HepG2 (cell line): ENCODE results near the gene RPUSD4. TPM values are rescaled to one million over a fixed set of nuclear protein-coding genes. Genes with fewer than 3 reads are reported as not detected.

Experiments
- AFF4 ChIP-seq: sonication (generic); formaldehyde crosslinking; IDR thresholded peaks from 2 replicates; pipeline ENCODE4 v1.4.0; 2020; ENCODE audit warnings: missing genetic modification reagents
- CEBPB ChIP-seq: IDR thresholded peaks from 2 replicates; pipeline ENCODE4 v1.6.1; 2011; ENCODE audit warnings: low read depth, low read length, improper control_type of control experiment, borderline replicate concordance
- FOXM1 ChIP-seq: sonication (generic); formaldehyde crosslinking; IDR thresholded peaks from 2 replicates; pipeline ENCODE4 v1.5.0; 2020; ENCODE audit warnings: missing genetic modification reagents
- FOXP1 ChIP-seq, 2 experiments: fragments of 450-650 bp in 1 of 2; IDR thresholded peaks; 2 replicates each; pipeline ENCODE4 v1.6.1; 2017 to 2018; ENCODE audit warnings: antibody characterized with exemption in 1 of 2
- GABPB1 ChIP-seq: IDR thresholded peaks from 2 replicates; pipeline ENCODE4 v1.6.1; 2016; ENCODE audit warnings: mild to moderate bottlenecking, missing genetic modification reagents, moderate library complexity, missing compliant biosample characterization
- KDM4B ChIP-seq: sonication (generic); formaldehyde crosslinking; IDR thresholded peaks from 2 replicates; pipeline ENCODE4 v1.4.0; 2020; ENCODE audit warnings: missing genetic modification reagents
- NKX3-1 ChIP-seq: sonication (generic); formaldehyde crosslinking; IDR thresholded peaks from 2 replicates; pipeline ENCODE4 v1.5.0; 2020; ENCODE audit warnings: missing genetic modification reagents
- NONO ChIP-seq, 2 experiments: fragments of 450-650 bp in 1 of 2; sonication (generic) in 1 of 2; formaldehyde crosslinking in 1 of 2; IDR thresholded peaks in 1 of 2; conservative IDR thresholded peaks in 1 of 2; 2 replicates each; pipeline versions ENCODE4 v1.6.1 to v1.8.0; 2017 to 2022; ENCODE audit warnings: mild to moderate bottlenecking in 1 of 2, missing genetic modification reagents in 1 of 2, moderate library complexity in 1 of 2
- SMC3 ChIP-seq: IDR thresholded peaks from 2 replicates; pipeline ENCODE4 v1.6.1; 2011; ENCODE audit warnings: low read length, improper control_type of control experiment
- SP140L ChIP-seq: sonication (generic); formaldehyde crosslinking; IDR thresholded peaks from 2 replicates; pipeline ENCODE4 v1.4.0; 2020; ENCODE audit warnings: missing genetic modification reagents, borderline replicate concordance
- TRIM24 ChIP-seq: sonication (generic); formaldehyde crosslinking; IDR thresholded peaks from 2 replicates; pipeline ENCODE4 v1.8.0; 2022; ENCODE audit warnings: mild to moderate bottlenecking, missing genetic modification reagents
- USF2 ChIP-seq, 2 experiments: sonication (generic) in 1 of 2; formaldehyde crosslinking in 1 of 2; IDR thresholded peaks; 2 replicates each; pipeline versions ENCODE4 v1.5.1 to v1.6.1; 2011 to 2020; ENCODE audit warnings: borderline replicate concordance in 1 of 2, low read depth in 1 of 2, low read length in 1 of 2, mild to moderate bottlenecking in 1 of 2, missing genetic modification reagents in 1 of 2, moderate library complexity in 1 of 2
- ZBTB34 ChIP-seq: sonication (generic); formaldehyde crosslinking; IDR thresholded peaks from 2 replicates; pipeline ENCODE4 v1.8.0; 2022; ENCODE audit warnings: mild to moderate bottlenecking, missing genetic modification reagents
- ZFAT ChIP-seq: sonication (generic); formaldehyde crosslinking; conservative IDR thresholded peaks from 2 replicates; pipeline ENCODE4 v1.8.1; 2023; ENCODE audit warnings: missing genetic modification reagents, inconsistent platforms
- ZFP36L2 ChIP-seq: sonication (generic); formaldehyde crosslinking; IDR thresholded peaks from 2 replicates; pipeline ENCODE4 v1.4.0; 2020; ENCODE audit warnings: missing genetic modification reagents
- ZMYM3 ChIP-seq: sonication (generic); formaldehyde crosslinking; IDR thresholded peaks from 2 replicates; pipeline ENCODE4 v1.5.1; 2020; ENCODE audit warnings: mild to moderate bottlenecking, missing genetic modification reagents
- ZNF136 ChIP-seq: sonication (generic); formaldehyde crosslinking; IDR thresholded peaks from 2 replicates; pipeline ENCODE4 v1.8.1; 2022; ENCODE audit warnings: low read depth, mild to moderate bottlenecking, moderate library complexity, missing genetic modification reagents
- ZNF20 ChIP-seq: sonication (generic); formaldehyde crosslinking; IDR thresholded peaks from 2 replicates; pipeline ENCODE4 v1.4.0; 2020; ENCODE audit warnings: mild to moderate bottlenecking, moderate library complexity, missing genetic modification reagents
- ZNF251 ChIP-seq: sonication (generic); formaldehyde crosslinking; IDR thresholded peaks from 2 replicates; pipeline ENCODE4 v1.9.0; 2021; ENCODE audit warnings: mild to moderate bottlenecking, missing genetic modification reagents
- ZNF263 ChIP-seq: sonication (generic); formaldehyde crosslinking; IDR thresholded peaks from 2 replicates; pipeline ENCODE4 v1.4.0; 2020; ENCODE audit warnings: missing genetic modification reagents
- ZNF552 ChIP-seq: sonication (generic); formaldehyde crosslinking; IDR thresholded peaks from 2 replicates; pipeline ENCODE4 v1.9.0; 2022; ENCODE audit warnings: missing genetic modification reagents, mild to moderate bottlenecking, borderline replicate concordance
- ZNF776 ChIP-seq: sonication (generic); formaldehyde crosslinking; IDR thresholded peaks from 2 replicates; pipeline ENCODE4 v1.4.0; 2020; ENCODE audit warnings: mild to moderate bottlenecking, missing genetic modification reagents
- polyA plus RNA-seq, 8 experiments: library from polyadenylated mRNA; depleted of rRNA in 3 of 8; stranded (reverse) in 7 of 8; unstranded in 1 of 8; fragments of >200 nt; fragmentation: Illumina TruSeq in 4 of 8; extraction: Trizol in 4 of 8; gene quantifications; 2 replicates each; pipeline versions ENCODE4 v1.2.1 to v1.2.3, GENCODE V29; 2011 to 2016; ENCODE audit warnings: low read depth in 4 of 8, missing spikeins in 1 of 8, mixed read lengths in 1 of 8; ENCODE audit not compliant: insufficient read depth in 1 of 8
- total RNA-seq, 5 experiments: library from RNA; depleted of rRNA; stranded (reverse); fragments of >200 nt; fragmentation: Illumina TruSeq; extraction: Trizol; gene quantifications; 2 replicates each; pipeline ENCODE4 v1.2.3, GENCODE V29; 2016; ENCODE audit warnings: low read depth in 1 of 5

Gene RPUSD4
- total and polyA plus RNA-seq, 2 of the 13 experiments (the other 11 are each of a cell fraction or from before 2014, with no cell fraction given), result 45.0 to 52.9 TPM

- TF ChIP-seq AFF4 (CRISPR knock-in tag), result no peak
- no peak for TF ChIP-seq ZFAT (CRISPR knock-in tag)
- TF ChIP-seq ZNF776 (CRISPR knock-in tag), result no peak
- peak; percentile 50; the same call in 1 of the 2 replicates for TF ChIP-seq ZNF136 (CRISPR knock-in tag)
- TF ChIP-seq KDM4B (CRISPR knock-in tag), result no peak
- TF ChIP-seq TRIM24 (CRISPR knock-in tag), result no peak
- TF ChIP-seq ZFP36L2 (CRISPR knock-in tag), result no peak
- no peak for TF ChIP-seq FOXP1 (IDR thresholded peaks at IDR 0.05)
- TF ChIP-seq FOXP1 (CRISPR knock-in tag; IDR thresholded peaks at IDR 0.05), result 0 out of 2 replicates have a peak, but pooled peaks have one; percentile 25
- TF ChIP-seq NONO (IDR thresholded peaks at IDR 0.05), result no peak
- peak; percentile 53; the same call in 1 of the 2 replicates for TF ChIP-seq NONO (CRISPR knock-in tag; conservative IDR thresholded peaks at IDR 0.05)
- TF ChIP-seq SP140L (CRISPR knock-in tag), result no peak
- no peak for TF ChIP-seq ZNF552 (CRISPR knock-in tag)
- TF ChIP-seq FOXM1 (CRISPR knock-in tag), result no peak
- no peak for TF ChIP-seq CEBPB
- no peak for TF ChIP-seq ZNF20 (CRISPR knock-in tag)
- no peak for TF ChIP-seq ZNF251
- peak; percentile 65; the same call in 1 of the 2 replicates for TF ChIP-seq GABPB1 (CRISPR knock-in tag)
- no peak; the same call in 1 of the 2 replicates for TF ChIP-seq ZNF263 (CRISPR knock-in tag)
- peak; percentile 63 for TF ChIP-seq ZMYM3 (CRISPR knock-in tag)
- TF ChIP-seq USF2 (IDR thresholded peaks at IDR 0.05; ENCODE audit: low read depth, low read length), result no peak
- no peak for TF ChIP-seq USF2 (CRISPR knock-in tag; IDR thresholded peaks at IDR 0.05; ENCODE audit: borderline replicate concordance)
- peak; percentile 22; the same call in 1 of the 2 replicates for TF ChIP-seq ZBTB34 (CRISPR knock-in tag)
- TF ChIP-seq SMC3, result peak; percentile 19; the same call in 1 of the 2 replicates
- TF ChIP-seq NKX3-1 (CRISPR knock-in tag), result no peak; the same call in 1 of the 2 replicates
Measured at GRCh38 chr11:126186708-126187529, 24.5 kb downstream of the RPUSD4 start (continued).
